SK-N-SH (cell line): ENCODE results near the gene LGALS3.

Source experiments
- CTCF ChIP-seq: fragments of 200-600 bp; sonication (generic); IDR thresholded peaks from 2 replicates; pipeline ENCODE4 v1.6.1; 2017; ENCODE audit warnings: antibody characterized with exemption, mild to moderate bottlenecking, moderate library complexity
- TCF12 ChIP-seq: IDR thresholded peaks from 2 replicates; pipeline ENCODE4 v1.4.0; 2012

GRCh38 chr14:55160989-55161388, 31.9 kb downstream of the LGALS3 start:
- TF ChIP-seq CTCF: peak; percentile 77
- TF ChIP-seq TCF12: no peak
